Breast epithelium (tissue), 3 donors: ENCODE data around the gene RNF11.

Experiments
- POLR2AphosphoS5 ChIP-seq, 3 donors: sonication (generic); formaldehyde crosslinking; IDR thresholded peaks; one replicate each; pipeline ENCODE4 v1.6.1; 2017; ENCODE audit warnings: antibody characterized with exemption in 3 of 3
- TF ChIP-seq, protein P1 (sequence below), 3 donors: fragments of 450-650 bp; IDR thresholded peaks; one replicate each; pipeline ENCODE4 v1.5.1; 2016 to 2017; ENCODE audit warnings: antibody characterized with exemption in 3 of 3, mild to moderate bottlenecking in 3 of 3, moderate library complexity in 3 of 3

DNA sequence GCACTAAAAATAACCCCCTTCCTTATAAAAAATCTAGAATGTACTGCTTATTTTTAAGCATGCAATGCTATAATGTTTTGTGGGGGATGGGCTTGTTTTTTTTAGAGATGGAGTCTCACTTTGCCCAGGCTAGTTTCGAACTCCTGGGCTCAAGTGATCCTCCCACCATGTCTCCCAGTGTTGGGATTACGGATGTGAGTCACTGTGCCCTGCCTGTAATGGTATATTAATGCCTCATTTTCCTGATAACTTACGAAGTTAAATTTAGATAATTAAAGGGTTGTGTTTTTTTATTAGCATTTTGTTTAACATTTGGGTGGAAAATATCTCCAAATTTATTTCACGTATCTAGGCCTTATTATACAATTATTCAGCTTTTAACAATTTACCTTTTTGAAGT is 6.5 kb downstream of the RNF11 start:
- TF ChIP-seq, protein P1, sequence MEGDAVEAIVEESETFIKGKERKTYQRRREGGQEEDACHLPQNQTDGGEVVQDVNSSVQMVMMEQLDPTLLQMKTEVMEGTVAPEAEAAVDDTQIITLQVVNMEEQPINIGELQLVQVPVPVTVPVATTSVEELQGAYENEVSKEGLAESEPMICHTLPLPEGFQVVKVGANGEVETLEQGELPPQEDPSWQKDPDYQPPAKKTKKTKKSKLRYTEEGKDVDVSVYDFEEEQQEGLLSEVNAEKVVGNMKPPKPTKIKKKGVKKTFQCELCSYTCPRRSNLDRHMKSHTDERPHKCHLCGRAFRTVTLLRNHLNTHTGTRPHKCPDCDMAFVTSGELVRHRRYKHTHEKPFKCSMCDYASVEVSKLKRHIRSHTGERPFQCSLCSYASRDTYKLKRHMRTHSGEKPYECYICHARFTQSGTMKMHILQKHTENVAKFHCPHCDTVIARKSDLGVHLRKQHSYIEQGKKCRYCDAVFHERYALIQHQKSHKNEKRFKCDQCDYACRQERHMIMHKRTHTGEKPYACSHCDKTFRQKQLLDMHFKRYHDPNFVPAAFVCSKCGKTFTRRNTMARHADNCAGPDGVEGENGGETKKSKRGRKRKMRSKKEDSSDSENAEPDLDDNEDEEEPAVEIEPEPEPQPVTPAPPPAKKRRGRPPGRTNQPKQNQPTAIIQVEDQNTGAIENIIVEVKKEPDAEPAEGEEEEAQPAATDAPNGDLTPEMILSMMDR (IDR thresholded peaks at IDR 0.05), result no peak
- TF ChIP-seq POLR2AphosphoS5 (IDR thresholded peaks at IDR 0.05), result no peak
